ENCODE results near the gene PDE11A. TPM values are rescaled to one million over a fixed set of nuclear protein-coding genes. Genes with fewer than 3 reads are reported as not detected.

The PDE11A gene
- total and polyA plus RNA-seq, 8 donors = 0.28 to 5.0 (median 1.7) TPM

- DNase-seq (no peak), ATAC-seq (no peak), FAIRE-seq (no peak)
- H3K9me3 ChIP-seq = no peaks in the 10 kb centered on the region
- no peaks in the 10 kb centered on the region for H3K36me3 ChIP-seq
- intact Hi-C loops (cut with DNase I) = no loop called here
- H3K4me3 ChIP-seq = no peak overlapping the region
- WGBS, 2 donors = 82 to 85% methylated on average over 9 of the region's 9 CpGs
- no peaks in the 10 kb centered on the region for H3K4me1 ChIP-seq
- TF ChIP-seq, protein P1, sequence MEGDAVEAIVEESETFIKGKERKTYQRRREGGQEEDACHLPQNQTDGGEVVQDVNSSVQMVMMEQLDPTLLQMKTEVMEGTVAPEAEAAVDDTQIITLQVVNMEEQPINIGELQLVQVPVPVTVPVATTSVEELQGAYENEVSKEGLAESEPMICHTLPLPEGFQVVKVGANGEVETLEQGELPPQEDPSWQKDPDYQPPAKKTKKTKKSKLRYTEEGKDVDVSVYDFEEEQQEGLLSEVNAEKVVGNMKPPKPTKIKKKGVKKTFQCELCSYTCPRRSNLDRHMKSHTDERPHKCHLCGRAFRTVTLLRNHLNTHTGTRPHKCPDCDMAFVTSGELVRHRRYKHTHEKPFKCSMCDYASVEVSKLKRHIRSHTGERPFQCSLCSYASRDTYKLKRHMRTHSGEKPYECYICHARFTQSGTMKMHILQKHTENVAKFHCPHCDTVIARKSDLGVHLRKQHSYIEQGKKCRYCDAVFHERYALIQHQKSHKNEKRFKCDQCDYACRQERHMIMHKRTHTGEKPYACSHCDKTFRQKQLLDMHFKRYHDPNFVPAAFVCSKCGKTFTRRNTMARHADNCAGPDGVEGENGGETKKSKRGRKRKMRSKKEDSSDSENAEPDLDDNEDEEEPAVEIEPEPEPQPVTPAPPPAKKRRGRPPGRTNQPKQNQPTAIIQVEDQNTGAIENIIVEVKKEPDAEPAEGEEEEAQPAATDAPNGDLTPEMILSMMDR (IDR thresholded peaks at IDR 0.05) = no peak
- no peaks in the 10 kb centered on the region for H3K27me3 ChIP-seq
- no peak overlapping the region for H3K27ac ChIP-seq
Measured at GRCh38 chr2:177673602-177674595, 398.7 kb downstream of the PDE11A start.

DNA sequence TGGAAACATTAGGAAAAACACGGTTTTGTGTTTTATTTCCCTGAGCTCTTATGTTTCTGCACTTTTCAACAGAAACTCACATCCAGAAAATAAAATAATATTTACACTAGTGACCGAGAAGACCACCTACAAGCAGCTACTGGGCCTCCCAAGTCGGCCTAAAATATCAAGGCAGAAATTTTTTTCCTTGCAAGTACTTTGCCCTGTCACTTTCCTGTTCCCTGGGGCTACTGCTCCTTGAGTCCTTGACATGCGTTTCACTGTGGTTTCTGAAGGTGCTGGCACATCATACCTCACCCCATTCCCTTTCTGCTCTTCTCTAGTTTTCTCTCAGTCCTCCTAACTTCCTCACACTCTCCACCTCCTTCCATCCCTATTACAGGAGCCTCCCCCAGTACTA, 400.9 kb downstream of the PDE11A start:
- Histone ChIP-seq H3K4me3 (no peak overlapping the region), H3K4me1 (no peaks in the 10 kb centered on the region), H3K27me3 (no peaks in the 10 kb centered on the region), H3K27ac (no peak overlapping the region), H3K36me3 (no peaks in the 10 kb centered on the region), H3K9me3 (no peaks in the 10 kb centered on the region)
- ATAC-seq = no peak
- FAIRE-seq = no peak
- WGBS, 2 donors = 60 to 67% methylated on average over 4 of the region's 4 CpGs
- DNase-seq = no peak
- TF ChIP-seq, protein P1 (IDR thresholded peaks at IDR 0.05) = no peak
- intact Hi-C loops (cut with DNase I) = no loop called here

GRCh38 chr2:177670791-177671535, 401.6 kb downstream of the PDE11A start:
- no peaks in the 10 kb centered on the region for H3K9me3 ChIP-seq
- DNase-seq (no peak), FAIRE-seq (no peak), ATAC-seq (no peak)
- H3K4me1 ChIP-seq = no peaks in the 10 kb centered on the region
- H3K36me3 ChIP-seq = no peaks in the 10 kb centered on the region
- intact Hi-C loops (cut with DNase I) = no loop called here
- WGBS, 2 donors = 72 to 75% methylated on average over 2 of the region's 2 CpGs
- H3K27ac ChIP-seq = no peak overlapping the region
- H3K4me3 ChIP-seq = no peak overlapping the region
- H3K27me3 ChIP-seq = no peaks in the 10 kb centered on the region
- TF ChIP-seq, protein P1 (IDR thresholded peaks at IDR 0.05) = no peak

GRCh38 chr2:177669625-177670330, 402.8 kb downstream of the PDE11A start:
- TF ChIP-seq, protein P1 (IDR thresholded peaks at IDR 0.05) = no peak
- 81 to 88% methylated on average over 3 of the region's 3 CpGs for WGBS, 2 donors
- no peak overlapping the region for H3K27ac ChIP-seq
- no peak for FAIRE-seq
- ATAC-seq = no peak
- H3K4me3 ChIP-seq = no peak overlapping the region
- no peaks in the 10 kb centered on the region for H3K9me3 ChIP-seq
- H3K4me1 ChIP-seq = no peaks in the 10 kb centered on the region
- H3K36me3 ChIP-seq = no peaks in the 10 kb centered on the region
- DNase-seq = no peak
- no peaks in the 10 kb centered on the region for H3K27me3 ChIP-seq
- intact Hi-C loops (cut with DNase I) = no loop called here

Data from pancreas (tissue), 10 donors.